NT2/D1 (cell line): Measurements from ENCODE around the gene TNFRSF13B.
A peak's percentile ranks its signal among the peaks of the same experiment; 100 is the strongest.

Source experiments
- DNase-seq: peaks from one replicate; pipeline ENCODE4 v3.0.0-alpha.2; 2011; ENCODE audit warnings: low read depth, low spot score
- H3K27me3 ChIP-seq: 2 replicates; pipeline ENCODE4 v1.6.0; 2011; ENCODE audit warnings: mild to moderate bottlenecking; ENCODE audit not compliant: insufficient read length, insufficient read depth
- H3K36me3 ChIP-seq: 2 replicates; pipeline ENCODE4 v1.6.1; 2011; ENCODE audit warnings: mild to moderate bottlenecking, low read length, mixed read lengths; ENCODE audit not compliant: insufficient read depth, insufficient read length
- H3K4me1 ChIP-seq: 2 replicates; pipeline ENCODE4 v1.5.1; 2011; ENCODE audit not compliant: insufficient read depth, insufficient read length
- H3K4me3 ChIP-seq: 2 replicates; pipeline ENCODE4 v1.5.1; 2011; ENCODE audit warnings: low read depth; ENCODE audit not compliant: insufficient read length
- H3K9ac ChIP-seq: 2 replicates; pipeline ENCODE4 v1.6.0; 2011; ENCODE audit warnings: low read depth; ENCODE audit not compliant: insufficient read length
- H3K9me3 ChIP-seq: 2 replicates; pipeline ENCODE4 v1.5.1; 2011; ENCODE audit warnings: mild to moderate bottlenecking, low read length; ENCODE audit not compliant: insufficient read depth
- SUZ12 ChIP-seq: IDR thresholded peaks from 2 replicates; pipeline ENCODE4 v1.6.1; 2011; ENCODE audit not compliant: insufficient read length, insufficient read depth; ENCODE audit errors: extremely low read depth
- YY1 ChIP-seq: IDR thresholded peaks from 2 replicates; pipeline ENCODE4 v1.6.1; 2011; ENCODE audit not compliant: insufficient read length, insufficient read depth
- ZNF274 ChIP-seq: IDR thresholded peaks from 2 replicates; pipeline ENCODE4 v1.6.1; 2011; ENCODE audit warnings: mild to moderate bottlenecking, low read depth, low read length

TNFRSF13B gene

DNA sequence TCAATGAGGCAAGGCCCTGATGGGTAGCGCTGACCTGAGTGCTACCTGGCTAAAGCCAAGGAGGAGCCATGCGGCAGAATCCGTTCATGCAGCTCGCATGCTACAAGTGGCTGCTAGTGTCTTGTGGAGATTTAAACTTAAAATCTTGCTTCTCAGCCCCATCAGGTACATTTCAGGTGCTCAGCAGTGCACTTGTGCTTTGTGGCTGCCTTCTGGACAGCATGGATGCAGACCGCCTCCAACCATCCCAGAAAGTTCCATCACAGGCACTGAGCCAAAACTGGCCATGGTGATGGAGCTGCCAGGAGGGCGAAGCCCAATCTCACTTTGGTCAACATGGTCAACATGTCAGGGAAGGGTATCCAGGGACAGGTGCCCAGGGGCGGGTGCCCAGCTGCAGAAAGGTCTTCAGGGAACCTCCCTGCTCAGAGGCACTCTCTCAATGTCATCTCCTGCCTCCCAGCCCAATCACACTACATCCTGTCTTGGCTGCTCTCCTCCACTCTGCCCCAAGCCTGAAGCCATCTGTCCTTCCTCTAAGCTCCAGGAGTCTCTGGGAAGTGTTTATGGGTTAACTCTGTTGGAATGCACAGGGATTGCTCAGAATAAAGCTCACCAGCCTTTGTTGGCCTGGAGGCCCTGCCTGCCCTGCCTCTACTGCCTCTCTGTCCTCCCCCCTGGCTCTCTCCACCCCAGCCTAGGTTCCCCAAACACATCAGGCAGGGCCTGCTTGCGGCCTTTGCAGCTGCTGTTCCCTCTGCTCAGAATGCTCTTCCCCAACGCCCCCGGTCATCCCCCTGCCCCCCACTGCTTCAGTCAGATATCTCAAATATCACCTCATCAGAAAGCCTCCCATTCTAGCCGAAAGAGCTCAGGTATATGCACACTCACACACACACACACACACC lies 18.3 kb upstream of the TNFRSF13B start:
- DNase-seq = no peak
- Histone ChIP-seq H3K9ac (no peak overlapping the region), H3K27me3 (no peaks in the 10 kb centered on the region), H3K4me3 (no peak overlapping the region), H3K9me3 (peaks cover 13% of the 10 kb centered on the region), H3K36me3 (no peaks in the 10 kb centered on the region), H3K4me1 (peaks cover 6% of the 10 kb centered on the region)
- TF ChIP-seq SUZ12 = no peak
- no peak for TF ChIP-seq YY1
- TF ChIP-seq ZNF274 = no peak

- no peak overlapping the region for H3K4me3 ChIP-seq
Measured at GRCh38 chr17:16989230-16989952, 17.5 kb upstream of the TNFRSF13B start.

DNA sequence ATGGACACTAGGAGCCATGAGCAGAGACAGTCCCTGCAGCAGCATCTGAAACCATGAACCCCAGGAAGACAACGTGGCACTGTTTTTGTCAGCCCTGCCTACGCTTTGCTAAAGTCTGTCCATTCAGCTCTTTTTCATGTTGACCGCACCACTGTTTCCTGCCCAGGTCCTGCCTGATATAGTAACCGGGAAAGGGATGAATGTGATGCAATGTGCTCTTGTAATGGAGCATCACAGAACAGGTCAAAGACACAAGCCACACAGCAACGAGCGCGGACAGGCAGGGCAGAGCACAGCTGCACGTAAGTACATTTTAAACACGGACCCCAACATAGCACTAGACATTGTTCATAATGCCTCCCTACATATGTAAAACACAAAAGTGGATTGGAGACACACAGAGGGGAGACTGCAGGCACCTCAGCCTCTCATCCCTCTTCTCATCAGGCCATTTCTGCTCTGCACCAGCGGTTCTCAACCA lies 16.9 kb upstream of the TNFRSF13B start:
- Histone ChIP-seq H3K4me3 (no peak overlapping the region), H3K4me1 (peaks cover 6% of the 10 kb centered on the region), H3K9me3 (peaks cover 5% of the 10 kb centered on the region; the same call in 1 of the 2 replicates), H3K27me3 (no peaks in the 10 kb centered on the region), H3K36me3 (no peaks in the 10 kb centered on the region), H3K9ac (no peak overlapping the region)
- no peak for DNase-seq
- TF ChIP-seq SUZ12 (no peak), YY1 (no peak), ZNF274 (no peak)

More at GRCh38 chr17:16989230-16989952, 17.5 kb upstream of the TNFRSF13B start:
- no peak for DNase-seq
- no peaks in the 10 kb centered on the region for H3K27me3 ChIP-seq
- TF ChIP-seq SUZ12 (no peak), YY1 (no peak), ZNF274 (no peak)
- H3K4me1 ChIP-seq = peaks cover 6% of the 10 kb centered on the region
- no peaks in the 10 kb centered on the region for H3K36me3 ChIP-seq
- no peak overlapping the region for H3K9ac ChIP-seq
- peaks cover 11% of the 10 kb centered on the region for H3K9me3 ChIP-seq

DNA sequence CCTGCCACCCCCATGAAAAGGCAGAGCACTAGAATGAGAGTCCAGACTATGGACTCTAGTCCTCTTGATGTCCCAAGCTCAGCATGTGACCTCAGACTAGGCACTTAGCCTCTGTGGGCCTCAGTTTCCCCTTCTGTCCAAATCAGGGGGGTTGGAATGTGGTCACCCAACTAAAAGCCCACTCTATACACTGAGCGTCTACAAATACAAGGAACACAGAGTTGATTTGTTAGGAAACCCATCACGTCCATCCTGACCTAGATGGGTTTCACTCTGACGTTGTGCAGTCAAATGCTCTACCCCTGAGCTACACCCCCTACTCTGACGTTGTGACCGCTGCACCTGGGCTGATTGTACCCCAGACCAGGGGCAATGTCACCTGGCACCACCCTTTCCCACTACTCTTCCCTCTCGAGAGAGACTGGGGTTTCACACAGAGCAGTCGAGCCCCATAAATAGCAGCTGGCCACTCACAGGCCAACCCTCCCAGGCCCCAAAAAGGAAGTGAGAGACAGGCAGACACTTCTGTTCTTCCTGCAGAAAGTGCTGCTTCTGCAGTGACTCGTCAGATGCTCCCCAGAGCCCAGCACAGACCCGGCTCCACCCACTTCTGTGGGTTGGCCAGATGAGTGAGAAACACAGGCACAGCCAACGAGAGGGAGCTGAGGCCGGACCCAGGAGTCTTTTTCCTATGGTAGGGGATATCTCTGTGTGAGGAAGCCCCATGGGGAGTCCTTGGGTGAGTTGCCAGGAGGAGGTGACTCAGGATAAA lies 16.1 kb upstream of the TNFRSF13B start:
- no peak for TF ChIP-seq SUZ12
- TF ChIP-seq ZNF274 = no peak
- TF ChIP-seq YY1 = no peak
- Histone ChIP-seq H3K9me3 (no peaks in the 10 kb centered on the region), H3K4me3 (no peak overlapping the region), H3K36me3 (no peaks in the 10 kb centered on the region), H3K9ac (no peak overlapping the region), H3K4me1 (peaks cover 6% of the 10 kb centered on the region), H3K27me3 (no peaks in the 10 kb centered on the region)
- peak; percentile 23 for DNase-seq

- H3K4me1 ChIP-seq = peaks cover 6% of the 10 kb centered on the region
Measured at GRCh38 chr17:16987066-16987829, 15.3 kb upstream of the TNFRSF13B start.

GRCh38 chr17:16986391-16986790 lies 14.5 kb upstream of the TNFRSF13B start:
- TF ChIP-seq ZNF274 = no peak
- no peak for TF ChIP-seq SUZ12
- H3K36me3 ChIP-seq = no peaks in the 10 kb centered on the region
- peaks cover 6% of the 10 kb centered on the region for H3K4me1 ChIP-seq
- no peaks in the 10 kb centered on the region for H3K9me3 ChIP-seq
- no peaks in the 10 kb centered on the region for H3K27me3 ChIP-seq
- no peak for DNase-seq
- H3K9ac ChIP-seq = no peak overlapping the region
- no peak overlapping the region for H3K4me3 ChIP-seq

More at GRCh38 chr17:16987066-16987829, 15.3 kb upstream of the TNFRSF13B start:
- no peak for TF ChIP-seq YY1
- no peak for TF ChIP-seq SUZ12
- no peak for TF ChIP-seq ZNF274
- Histone ChIP-seq H3K9ac (no peak overlapping the region), H3K27me3 (no peaks in the 10 kb centered on the region), H3K9me3 (no peaks in the 10 kb centered on the region), H3K4me3 (no peak overlapping the region), H3K36me3 (no peaks in the 10 kb centered on the region)
- DNase-seq = no peak

- no peaks in the 10 kb centered on the region for H3K36me3 ChIP-seq
- DNase-seq = no peak
- H3K9me3 ChIP-seq = no peaks in the 10 kb centered on the region
- peaks cover 4% of the 10 kb centered on the region for H3K4me1 ChIP-seq
- TF ChIP-seq YY1 = no peak
- TF ChIP-seq ZNF274 = no peak
- no peak for TF ChIP-seq SUZ12
- no peaks in the 10 kb centered on the region for H3K27me3 ChIP-seq
- no peak overlapping the region for H3K9ac ChIP-seq
- no peak overlapping the region for H3K4me3 ChIP-seq
Measured at GRCh38 chr17:16981928-16982327, 10.0 kb upstream of the TNFRSF13B start.
